HG02840 (cell line): ENCODE data around the gene AUNIP.

ENCODE experiments used
- ATAC-seq: cut with Tn5 transposase; IDR thresholded peaks from one replicate; pipeline ENCODE4 v1.9.1; 2021; ENCODE audit warnings: mild to moderate bottlenecking, moderate library complexity, moderate number of reproducible peaks; ENCODE audit not compliant: unreplicated experiment, low FRiP score

Gene AUNIP

GRCh38 chr1:25797939-25798338, 61.3 kb downstream of the AUNIP start:
- ATAC-seq = no peak

- ATAC-seq = no peak
Observed at GRCh38 chr1:25796811-25797458, 62.3 kb downstream of the AUNIP start.

GRCh38 chr1:25795946-25796810, 63.1 kb downstream of the AUNIP start:
- ATAC-seq = no peak

GRCh38 chr1:25795211-25795610, 64.0 kb downstream of the AUNIP start:
- ATAC-seq = no peak

- ATAC-seq = no peak
Observed at GRCh38 chr1:25794325-25794724, 64.9 kb downstream of the AUNIP start.

GRCh38 chr1:25793585-25794170, 65.6 kb downstream of the AUNIP start:
- ATAC-seq = no peak

- ATAC-seq = no peak
Observed at GRCh38 chr1:25792115-25792514, 67.1 kb downstream of the AUNIP start.

- no peak for ATAC-seq
Observed at GRCh38 chr1:25790472-25790871, 68.8 kb downstream of the AUNIP start.

- ATAC-seq = no peak
Observed at GRCh38 chr1:25787760-25788166, 71.5 kb downstream of the AUNIP start.

GRCh38 chr1:25786887-25787759, 72.1 kb downstream of the AUNIP start:
- no peak for ATAC-seq

- no peak for ATAC-seq
Observed at GRCh38 chr1:25785333-25786067, 73.8 kb downstream of the AUNIP start.

GRCh38 chr1:25784575-25785051, 74.6 kb downstream of the AUNIP start:
- no peak for ATAC-seq
